ENCODE data around the gene HTRA1. TPM values are rescaled to one million over a fixed set of nuclear protein-coding genes. Genes with fewer than 3 reads are reported as not detected.

HTRA1 gene
- polyA plus RNA-seq (2012; rRNA removed) = 291 and 339 TPM in 2 replicates
- 289 and 306 TPM in 2 replicates for polyA plus RNA-seq (2012; cell fraction: cytosol; rRNA removed)
- 141 and 235 TPM in 2 replicates for polyA plus RNA-seq (2012; cell fraction: nucleus; rRNA removed)

GRCh38 chr10:122461367-122461728 lies at the start of gene HTRA1:
Gene HTRA1 (plus strand): TSS chr10:122461553. CDS start chr10:122461653, 100 bp downstream.
- H4K20me1 ChIP-seq (ENCODE audit: insufficient read depth) = peaks cover 18% of the 10 kb centered on the region
- H3K27ac ChIP-seq (ENCODE audit: low read depth in 2 of 2, low read length in 1 of 2) = peak within 1 kb of the TSS in 1 of 2 experiments; percentile 57; a peak in 2 of 4 replicates
- H3K27me3 ChIP-seq (ENCODE audit: insufficient read depth) = no peaks in the 10 kb centered on the region
- no peak for TF ChIP-seq SMC3 (IDR thresholded peaks at IDR 0.05; ENCODE audit: low read depth, low read length)
- peak; percentile 34; the same call in 1 of the 2 replicates for TF ChIP-seq TAF1 (IDR thresholded peaks at IDR 0.05; ENCODE audit: borderline replicate concordance, low read depth, low read length)
- ChIA-PET POLR2A (no interaction called here), CTCF (interaction anchor here (1.4 to 1.5 kb wide), 3 partner anchors 26 to 163 kb away, joined by 3 to 4 read pairs (median 4); no protein-coding TSS in a partner anchor)
- no CpG with 5 or more reads among the region's 56 CpGs for WGBS (ENCODE audit: low lambda C conversion rate)
- no peaks in the 10 kb centered on the region for H3K9me2 ChIP-seq
- peak within 1 kb of the TSS; percentile 98 for H3K4me2 ChIP-seq
- peak within 1 kb of the TSS; percentile 65 to 81 for H3K4me3 ChIP-seq (ENCODE audit: low read depth in 2 of 2, low read length in 1 of 2)
- H3F3A ChIP-seq (replicated peaks; ENCODE audit: insufficient read depth) = peaks cover 3% of the 10 kb centered on the region
- H2AFZ ChIP-seq (ENCODE audit: low read depth) = peak within 1 kb of the TSS; percentile 73
- H3K9ac ChIP-seq = peak within 1 kb of the TSS; percentile 74
- peaks cover 0 to 2% of the 10 kb centered on the region in 2 experiments for H3K36me3 ChIP-seq (replicated peaks in 1 of 2; ENCODE audit: control insufficient read depth in 1 of 2, insufficient read depth in 2 of 2, low read length in 1 of 2)
- H3K9me3 ChIP-seq = no peaks in the 10 kb centered on the region
- peak; percentile 84 for DNase-seq
- peaks cover 45% of the 10 kb centered on the region for H3K79me2 ChIP-seq (ENCODE audit: insufficient read depth)
- H3K4me1 ChIP-seq (ENCODE audit: control insufficient read depth in 1 of 2, insufficient read depth in 2 of 2, low read depth in 1 of 2, low read length in 1 of 2) = peaks cover 5 to 19% of the 10 kb centered on the region in 2 experiments; a peak in 2 of 4 replicates

- POLR2A ChIA-PET = no interaction called here
These were observed 48.0 kb upstream of the HTRA1 start for GRCh38 chr10:122413327-122413726.

More at GRCh38 chr10:122413327-122413726, 48.0 kb upstream of the HTRA1 start:
- H3K36me3 ChIP-seq (replicated peaks in 1 of 2; ENCODE audit: control insufficient read depth in 1 of 2, insufficient read depth in 2 of 2, low read length in 1 of 2) = peaks cover 32 to 40% of the 10 kb centered on the region in 2 experiments
- CTCF ChIA-PET = interaction anchor here (1.4 to 2.1 kb wide), 3 partner anchors 115 to 152 kb away, joined by 3 to 10 read pairs (median 5); no protein-coding TSS in a partner anchor
- H3K4me3 ChIP-seq (ENCODE audit: low read depth in 2 of 2, low read length in 1 of 2) = no peak overlapping the region
- H4K20me1 ChIP-seq (ENCODE audit: insufficient read depth) = no peaks in the 10 kb centered on the region
- no peaks in the 10 kb centered on the region for H3K27me3 ChIP-seq (ENCODE audit: insufficient read depth)
- DNase-seq = no peak
- no peaks in the 10 kb centered on the region for H3K9me3 ChIP-seq
- H3K27ac ChIP-seq (ENCODE audit: low read depth in 2 of 2, low read length in 1 of 2) = no peak overlapping the region
- H3K4me1 ChIP-seq (ENCODE audit: control insufficient read depth in 1 of 2, insufficient read depth in 2 of 2, low read depth in 1 of 2, low read length in 1 of 2) = peaks cover 5% of the 10 kb centered on the region in 2 experiments; a peak in 3 of 4 replicates
- H3K79me2 ChIP-seq (ENCODE audit: insufficient read depth) = no peaks in the 10 kb centered on the region
- TF ChIP-seq EZH2phosphoT487 (IDR thresholded peaks at IDR 0.05; ENCODE audit: borderline replicate concordance, low read depth) = no peak
- no peak for TF ChIP-seq RAD21 (IDR thresholded peaks at IDR 0.05; ENCODE audit: low read length)
- TF ChIP-seq RFX5 (IDR thresholded peaks at IDR 0.05; ENCODE audit: low read length) = no peak
- no peak for TF ChIP-seq MXI1 (IDR thresholded peaks at IDR 0.05; ENCODE audit: low read depth, low read length)
- TF ChIP-seq FOXM1 (IDR thresholded peaks at IDR 0.05; ENCODE audit: low read depth) = no peak
- TF ChIP-seq NFIC (IDR thresholded peaks at IDR 0.05; ENCODE audit: borderline replicate concordance) = no peak
- TF ChIP-seq YY1 (IDR thresholded peaks at IDR 0.05; ENCODE audit: low read depth) = no peak
- TF ChIP-seq POLR2AphosphoS5 (IDR thresholded peaks at IDR 0.05; ENCODE audit: low read depth, low read length) = no peak
- TF ChIP-seq MAX (IDR thresholded peaks at IDR 0.05; ENCODE audit: low read depth) = no peak
- no peak for TF ChIP-seq REST (IDR thresholded peaks at IDR 0.05; ENCODE audit: low read depth, low read length)
- no peak for TF ChIP-seq TEAD4 (IDR thresholded peaks at IDR 0.05; ENCODE audit: borderline replicate concordance, insufficient read depth)
- TF ChIP-seq GATA2 (CRISPR knock-in tag; IDR thresholded peaks at IDR 0.05) = no peak
- TF ChIP-seq CTCF (IDR thresholded peaks at IDR 0.05) = no peak
- TF ChIP-seq USF2 (IDR thresholded peaks at IDR 0.05; ENCODE audit: borderline replicate concordance, low read depth, low read length) = no peak
- no peak for TF ChIP-seq SIN3A (IDR thresholded peaks at IDR 0.05; ENCODE audit: borderline replicate concordance, low read depth, low read length)
- TF ChIP-seq MEF2A (IDR thresholded peaks at IDR 0.05; ENCODE audit: borderline replicate concordance, low read depth) = no peak
- TF ChIP-seq IRF3 (IDR thresholded peaks at IDR 0.05; ENCODE audit: low read depth, low read length) = no peak
- no peak for TF ChIP-seq RXRA (IDR thresholded peaks at IDR 0.05; ENCODE audit: borderline replicate concordance, low read depth)
- peaks cover 5% of the 10 kb centered on the region for H3F3A ChIP-seq (replicated peaks; ENCODE audit: insufficient read depth)
- H3K9ac ChIP-seq = no peak overlapping the region
- H3K9me2 ChIP-seq = no peaks in the 10 kb centered on the region
- no peak overlapping the region for H2AFZ ChIP-seq (ENCODE audit: low read depth)
- H3K4me2 ChIP-seq = no peak overlapping the region

Measured in SK-N-SH (cell line).